Astrocyte (in vitro differentiated cells and primary cell): ENCODE results near the gene LRSAM1. TPM values are rescaled to one million over a fixed set of nuclear protein-coding genes. Genes with fewer than 3 reads are reported as not detected.

ENCODE experiments used
- DNase-seq: peaks from one replicate; pipeline ENCODE4 v3.0.0-alpha.2; 2010; ENCODE audit warnings: low read depth
- FAIRE-seq: peaks from 2 replicates; lab custom pipeline; 2011; peaks lifted over from hg19 to GRCh38; lab: Jason Lieb, UNC
- H2AFZ ChIP-seq: 2 replicates; pipeline ENCODE4 v1.6.0; 2012; ENCODE audit warnings: low read depth, low read length, inconsistent platforms
- H3K27ac ChIP-seq: 2 replicates; pipeline ENCODE4 v1.5.1; 2011; ENCODE audit warnings: low read depth, low read length, inconsistent platforms
- H3K27me3 ChIP-seq: 2 replicates; pipeline ENCODE4 v1.6.0; 2011; ENCODE audit warnings: low read length, inconsistent platforms; ENCODE audit not compliant: insufficient read depth
- H3K36me3 ChIP-seq: 2 replicates; pipeline ENCODE4 v1.5.1; 2011; ENCODE audit warnings: low read length, inconsistent platforms; ENCODE audit not compliant: insufficient read depth
- H3K4me1 ChIP-seq: 2 replicates; pipeline ENCODE4 v1.5.1; 2011; ENCODE audit warnings: low read length, inconsistent platforms; ENCODE audit not compliant: insufficient read depth
- H3K4me2 ChIP-seq: 2 replicates; pipeline ENCODE4 v1.6.0; 2012; ENCODE audit warnings: low read length, inconsistent platforms
- H3K4me3 ChIP-seq: 2 replicates; pipeline ENCODE4 v1.5.1; 2011; ENCODE audit warnings: low read depth, mild to moderate bottlenecking, low read length, inconsistent platforms; ENCODE audit not compliant: insufficient read depth
- H3K79me2 ChIP-seq: 2 replicates; pipeline ENCODE4 v1.6.0; 2012; ENCODE audit warnings: mild to moderate bottlenecking, low read length, inconsistent platforms; ENCODE audit not compliant: insufficient read depth
- H3K9ac ChIP-seq: 2 replicates; pipeline ENCODE4 v1.6.0; 2012; ENCODE audit warnings: mild to moderate bottlenecking, low read length, inconsistent platforms
- H3K9me3 ChIP-seq: 2 replicates; pipeline ENCODE4 v1.5.1; 2012; ENCODE audit warnings: low read depth, mild to moderate bottlenecking, low read length, inconsistent platforms; ENCODE audit not compliant: insufficient read depth
- H4K20me1 ChIP-seq: 2 replicates; pipeline ENCODE4 v1.6.0; 2012; ENCODE audit warnings: low read length, inconsistent platforms; ENCODE audit not compliant: insufficient read depth
- H3K27ac Mint-ChIP-seq: one replicate; pipeline ENCODE4 v1.8.0; 2021; ENCODE audit warnings: mild to moderate bottlenecking, mixed read lengths; ENCODE audit not compliant: unreplicated experiment
- H3K27me3 Mint-ChIP-seq: one replicate; pipeline ENCODE4 v1.8.0; 2021; ENCODE audit warnings: low read depth, mixed read lengths; ENCODE audit not compliant: unreplicated experiment
- H3K36me3 Mint-ChIP-seq: one replicate; pipeline ENCODE4 v1.8.0; 2021; ENCODE audit warnings: low read depth, mixed read lengths; ENCODE audit not compliant: unreplicated experiment
- H3K4me1 Mint-ChIP-seq: one replicate; pipeline ENCODE4 v1.8.0; 2021; ENCODE audit warnings: low read depth, mixed read lengths; ENCODE audit not compliant: unreplicated experiment
- H3K4me3 Mint-ChIP-seq: one replicate; pipeline ENCODE4 v1.8.0; 2021; ENCODE audit warnings: mild to moderate bottlenecking, moderate library complexity, mixed read lengths; ENCODE audit not compliant: unreplicated experiment
- H3K9me3 Mint-ChIP-seq: one replicate; pipeline ENCODE4 v1.8.0; 2021; ENCODE audit warnings: mild to moderate bottlenecking, mixed read lengths; ENCODE audit not compliant: unreplicated experiment
- CTCF ChIP-seq: IDR thresholded peaks from 2 replicates; pipeline ENCODE4 v1.5.1; 2011; ENCODE audit warnings: low read depth, mild to moderate bottlenecking, inconsistent platforms, low read length, moderate library complexity; ENCODE audit not compliant: insufficient read depth
- EZH2 ChIP-seq: IDR thresholded peaks from 2 replicates; pipeline ENCODE4 v1.6.1; 2012; ENCODE audit warnings: mild to moderate bottlenecking, low read length, inconsistent platforms; ENCODE audit not compliant: insufficient read depth
- total RNA-seq: library from RNA; stranded (reverse); gene quantifications from 2 replicates; pipeline ENCODE4 v1.2.1, GENCODE V29; 2021

LRSAM1 gene
- total RNA-seq, 1 donor from 2014 or later = 18.7 TPM

- no peaks in the 10 kb centered on the region for H3K79me2 ChIP-seq
- no peak overlapping the region for H2AFZ ChIP-seq
- no peaks in the 10 kb centered on the region for H3K9me3 ChIP-seq
- no peaks in the 10 kb centered on the region for H3K27me3 ChIP-seq
- Mint-ChIP-seq H3K27ac (no peak overlapping the region), H3K4me1 (peaks cover 6% of the 10 kb centered on the region), H3K9me3 (no peaks in the 10 kb centered on the region), H3K4me3 (no peak overlapping the region), H3K27me3 (no peaks in the 10 kb centered on the region), H3K36me3 (peaks cover 16% of the 10 kb centered on the region)
- no peak overlapping the region for H3K4me2 ChIP-seq
- H3K36me3 ChIP-seq = peaks cover 5% of the 10 kb centered on the region
- TF ChIP-seq EZH2 = no peak
- TF ChIP-seq CTCF = no peak
- H3K27ac ChIP-seq = no peak overlapping the region
- H3K9ac ChIP-seq = no peak overlapping the region
- peaks cover 17% of the 10 kb centered on the region for H3K4me1 ChIP-seq
- no peak overlapping the region for H3K4me3 ChIP-seq
- H4K20me1 ChIP-seq = peaks cover 21% of the 10 kb centered on the region
- DNase-seq = no peak
- no peak for FAIRE-seq
These were observed 44.7 kb downstream of the LRSAM1 start for GRCh38 chr9:127495884-127496555.

GRCh38 chr9:127496974-127497373 is 45.7 kb downstream of the LRSAM1 start:
- Histone ChIP-seq H3K4me1 (peaks cover 19% of the 10 kb centered on the region), H2AFZ (no peak overlapping the region), H4K20me1 (peaks cover 22% of the 10 kb centered on the region), H3K9ac (no peak overlapping the region), H3K79me2 (no peaks in the 10 kb centered on the region), H3K4me2 (no peak overlapping the region), H3K9me3 (no peaks in the 10 kb centered on the region), H3K4me3 (no peak overlapping the region), H3K27ac (no peak overlapping the region), H3K36me3 (peaks cover 5% of the 10 kb centered on the region), H3K27me3 (no peaks in the 10 kb centered on the region)
- DNase-seq (no peak), FAIRE-seq (no peak)
- H3K27ac Mint-ChIP-seq = no peak overlapping the region
- H3K27me3 Mint-ChIP-seq = no peaks in the 10 kb centered on the region
- peaks cover 19% of the 10 kb centered on the region for H3K36me3 Mint-ChIP-seq
- H3K4me1 Mint-ChIP-seq = peaks cover 6% of the 10 kb centered on the region
- H3K4me3 Mint-ChIP-seq = no peak overlapping the region
- TF ChIP-seq EZH2 (no peak), CTCF (no peak)
- no peaks in the 10 kb centered on the region for H3K9me3 Mint-ChIP-seq

GRCh38 chr9:127497656-127498290 is 46.5 kb downstream of the LRSAM1 start:
- H3K27me3 ChIP-seq = no peaks in the 10 kb centered on the region
- H3K9me3 ChIP-seq = no peaks in the 10 kb centered on the region
- no peak for DNase-seq
- peaks cover 5% of the 10 kb centered on the region for H3K36me3 ChIP-seq
- Mint-ChIP-seq H3K4me3 (no peak overlapping the region), H3K27me3 (no peaks in the 10 kb centered on the region), H3K4me1 (peaks cover 6% of the 10 kb centered on the region), H3K36me3 (peaks cover 19% of the 10 kb centered on the region), H3K9me3 (no peaks in the 10 kb centered on the region), H3K27ac (no peak overlapping the region)
- no peak overlapping the region for H3K4me3 ChIP-seq
- H3K9ac ChIP-seq = no peak overlapping the region
- no peak overlapping the region for H3K4me2 ChIP-seq
- no peaks in the 10 kb centered on the region for H3K79me2 ChIP-seq
- peaks cover 19% of the 10 kb centered on the region for H3K4me1 ChIP-seq
- FAIRE-seq = no peak
- peaks cover 24% of the 10 kb centered on the region for H4K20me1 ChIP-seq
- H2AFZ ChIP-seq = no peak overlapping the region
- H3K27ac ChIP-seq = no peak overlapping the region
- TF ChIP-seq CTCF (no peak), EZH2 (no peak)
